EL (cell line): ENCODE data around the gene DESI1.
"Not testable (repeated sequence)": the region's sequence is repeated elsewhere in the genome, so short reads cannot be mapped to it uniquely, and the experiment has no call there.

Experiments used
- DNase-seq: peaks from one replicate; pipeline ENCODE4 v3.0.0-alpha.2; 2016

DESI1 gene

DNA sequence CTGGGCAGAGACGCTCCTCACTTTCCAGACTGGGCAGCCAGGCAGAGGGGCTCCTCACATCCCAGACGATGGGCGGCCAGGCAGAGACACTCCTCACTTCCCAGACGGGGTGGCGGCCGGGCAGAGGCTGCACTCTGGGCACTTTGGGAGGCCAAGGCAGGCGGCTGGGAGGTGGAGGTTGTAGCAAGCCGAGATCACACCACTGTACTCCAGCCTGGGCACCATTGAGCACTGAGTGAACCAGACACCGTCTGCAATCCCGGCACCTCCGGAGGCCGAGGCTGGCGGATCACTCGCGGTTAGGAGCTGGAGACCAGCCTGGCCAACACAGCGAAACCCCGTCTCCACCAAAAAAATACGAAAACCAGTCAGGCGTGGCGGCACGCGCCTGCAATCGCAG is 10.8 kb upstream of the DESI1 start:
- not testable (repeated sequence) for DNase-seq

DNA sequence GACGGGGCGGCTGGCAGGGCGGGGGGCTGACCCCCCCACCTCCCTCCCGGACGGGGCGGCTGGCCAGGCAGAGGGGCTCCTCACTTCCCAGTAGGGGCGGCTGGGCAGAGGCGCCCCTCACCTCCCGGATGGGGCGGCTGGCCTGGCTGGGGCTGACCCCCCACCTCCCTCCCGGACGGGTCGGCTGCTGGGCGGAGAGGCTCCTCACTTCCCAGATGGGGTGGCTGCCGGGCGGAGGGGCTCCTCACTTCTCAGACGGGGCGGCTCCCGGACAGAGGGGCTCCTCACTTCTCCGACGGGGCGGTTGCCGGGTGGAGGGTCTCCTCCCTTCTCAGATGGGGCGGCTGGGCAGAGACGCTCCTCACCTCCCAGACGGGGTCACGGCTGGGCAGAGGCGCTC is 10.3 kb upstream of the DESI1 start:
- DNase-seq = not testable (repeated sequence)

GRCh38 chr22:41625577-41625976 is 4.7 kb upstream of the DESI1 start:
- DNase-seq = no peak

GRCh38 chr22:41621911-41622179 is 1.0 kb upstream of the DESI1 start:
- DNase-seq = no peak

DNA sequence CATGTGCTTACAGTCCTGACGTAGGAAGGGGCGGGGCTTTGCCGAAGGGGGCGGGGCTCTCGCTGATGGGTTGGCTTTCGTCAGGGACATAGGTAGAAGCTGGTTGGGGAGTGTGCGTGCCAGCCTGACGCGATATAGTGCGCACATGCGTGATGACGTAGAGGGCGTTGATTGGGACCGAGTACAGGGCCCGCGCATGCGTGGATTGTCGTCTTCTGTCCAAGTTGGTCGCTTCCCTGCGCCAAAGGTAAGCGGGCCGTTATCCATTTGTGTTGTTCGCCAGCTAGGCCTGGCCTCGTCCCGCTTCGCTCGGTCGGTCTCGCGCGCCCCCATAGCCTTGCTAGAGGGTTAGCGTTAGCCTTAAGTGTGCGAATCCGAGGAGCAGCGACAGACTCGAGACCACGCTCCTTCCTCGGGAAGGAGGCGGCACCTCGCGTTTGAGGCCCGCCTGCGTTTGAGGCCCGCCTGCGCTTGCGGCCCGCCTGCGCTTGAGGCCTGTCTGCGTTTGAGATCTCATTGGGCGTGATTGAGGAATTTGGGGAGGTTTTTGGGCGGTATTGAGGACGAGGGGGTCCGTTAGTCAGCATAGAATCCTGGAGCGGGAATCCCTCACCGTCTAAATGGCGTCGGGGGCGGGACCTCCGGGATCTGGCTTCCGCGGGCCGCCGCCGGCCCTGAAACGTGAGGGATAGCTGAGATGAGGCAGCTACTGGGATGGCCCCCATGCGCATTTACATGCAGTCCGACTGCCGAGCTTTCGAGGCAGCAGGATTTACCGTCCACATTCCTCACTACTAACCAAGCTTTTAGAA is 462 bp upstream of the DESI1 start, which contains the start of gene XRCC6:
Gene XRCC6 (plus strand): TSS at position 197 of the 812 bp plus-strand sequence. CDS start 710 bp downstream, outside the sequence.
- peak; percentile 100 for DNase-seq

GRCh38 chr22:41619979-41620588 is 759 bp downstream of the DESI1 start:
- DNase-seq = peak; percentile 39

- no peak for DNase-seq
These were observed 7.4 kb downstream of the DESI1 start for GRCh38 chr22:41613456-41613855.

DNA sequence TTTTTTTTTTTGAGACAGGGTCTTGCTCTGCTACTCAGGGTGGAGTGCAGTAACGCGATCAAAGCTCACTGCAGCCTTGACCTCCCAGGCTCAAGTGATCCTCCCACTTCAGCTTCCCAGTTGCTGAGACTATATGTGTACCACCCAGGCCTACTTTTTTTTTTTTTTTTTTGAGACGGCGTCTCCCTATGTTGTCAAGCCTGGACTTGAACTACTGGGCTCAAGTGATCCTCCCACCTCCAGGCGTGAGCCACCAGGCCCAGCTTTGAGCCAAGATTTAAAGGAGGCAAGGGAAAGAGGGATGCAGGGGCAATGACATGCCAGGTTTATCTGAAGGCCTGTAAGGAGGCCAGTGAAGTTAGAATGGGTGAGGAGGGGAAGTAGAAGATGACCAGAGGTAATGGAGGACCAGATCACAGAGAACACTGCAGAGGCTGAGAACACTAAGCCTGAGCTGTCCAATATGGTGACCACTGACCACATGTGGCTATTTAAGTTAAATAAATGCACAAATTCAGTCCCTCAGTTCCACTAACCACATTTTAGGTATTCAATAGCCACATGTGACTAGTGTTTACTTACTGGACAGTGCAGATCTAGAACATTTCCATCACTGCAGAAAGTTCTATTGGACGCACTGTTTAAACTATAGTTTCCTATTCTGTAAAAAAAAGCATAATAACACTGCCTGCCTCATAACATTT is 8.1 kb downstream of the DESI1 start:
- DNase-seq = no peak

DNA sequence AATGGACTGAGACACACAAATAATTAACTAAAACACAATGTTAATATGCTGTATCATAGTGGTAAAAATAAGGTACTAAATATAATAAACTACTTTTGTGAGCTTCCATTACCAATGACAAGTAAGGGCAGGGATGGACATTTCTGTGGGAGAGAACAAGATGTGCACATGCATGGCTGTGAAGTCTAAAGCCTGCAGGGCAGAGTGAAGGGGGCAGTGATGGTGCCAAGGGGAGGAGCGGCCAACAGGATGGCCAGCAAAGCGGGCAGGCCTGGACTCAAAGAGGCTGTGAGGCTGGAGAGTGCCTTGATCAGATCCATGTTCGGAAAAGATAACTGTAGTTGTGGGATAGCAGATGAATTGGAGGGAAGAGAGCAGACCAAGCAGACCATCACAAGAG is 12.5 kb downstream of the DESI1 start:
- DNase-seq = no peak

DNA sequence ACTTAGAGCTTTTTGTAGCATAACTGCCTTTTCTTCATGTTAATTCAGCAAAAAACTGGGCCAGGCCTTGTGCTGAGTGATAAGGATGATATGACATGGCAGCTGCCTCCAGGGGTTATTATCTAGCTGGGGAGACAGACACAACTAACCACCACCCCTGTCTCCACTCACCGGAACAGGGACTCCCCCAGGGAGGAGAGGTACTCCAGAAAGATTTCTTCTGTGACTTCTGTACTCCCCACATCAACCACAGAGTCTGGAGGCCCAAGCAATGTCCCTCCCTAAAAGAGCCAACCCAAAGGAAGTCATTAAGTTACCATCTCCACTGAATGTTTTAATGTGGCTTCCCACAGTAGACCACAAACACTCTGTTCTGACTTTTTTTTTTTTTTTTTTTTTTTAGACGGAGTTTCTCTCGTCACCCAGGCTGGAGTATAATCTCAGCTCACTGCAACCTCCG is 16.9 kb downstream of the DESI1 start:
- no peak for DNase-seq

DNA sequence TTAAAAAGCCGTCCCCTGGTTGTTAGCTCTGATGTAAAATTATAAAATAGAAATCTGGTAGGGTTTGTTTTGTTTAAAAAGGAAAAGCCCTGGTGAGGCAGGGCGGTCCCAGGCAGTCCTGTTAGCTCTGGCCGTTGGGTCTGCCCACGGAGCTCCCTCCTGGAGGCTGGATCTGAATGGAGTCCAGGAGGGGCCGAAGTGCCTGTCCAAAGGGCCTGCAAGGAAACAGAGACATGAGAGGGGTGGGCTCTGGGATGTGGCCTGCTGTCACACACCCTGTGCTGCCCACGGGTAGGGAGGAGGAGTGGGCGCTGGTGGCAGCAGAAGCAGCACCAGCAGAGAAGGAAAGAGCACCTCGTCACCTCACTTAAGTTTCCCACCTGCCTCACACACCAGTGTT is 19.9 kb downstream of the DESI1 start:
- no peak for DNase-seq

DNA sequence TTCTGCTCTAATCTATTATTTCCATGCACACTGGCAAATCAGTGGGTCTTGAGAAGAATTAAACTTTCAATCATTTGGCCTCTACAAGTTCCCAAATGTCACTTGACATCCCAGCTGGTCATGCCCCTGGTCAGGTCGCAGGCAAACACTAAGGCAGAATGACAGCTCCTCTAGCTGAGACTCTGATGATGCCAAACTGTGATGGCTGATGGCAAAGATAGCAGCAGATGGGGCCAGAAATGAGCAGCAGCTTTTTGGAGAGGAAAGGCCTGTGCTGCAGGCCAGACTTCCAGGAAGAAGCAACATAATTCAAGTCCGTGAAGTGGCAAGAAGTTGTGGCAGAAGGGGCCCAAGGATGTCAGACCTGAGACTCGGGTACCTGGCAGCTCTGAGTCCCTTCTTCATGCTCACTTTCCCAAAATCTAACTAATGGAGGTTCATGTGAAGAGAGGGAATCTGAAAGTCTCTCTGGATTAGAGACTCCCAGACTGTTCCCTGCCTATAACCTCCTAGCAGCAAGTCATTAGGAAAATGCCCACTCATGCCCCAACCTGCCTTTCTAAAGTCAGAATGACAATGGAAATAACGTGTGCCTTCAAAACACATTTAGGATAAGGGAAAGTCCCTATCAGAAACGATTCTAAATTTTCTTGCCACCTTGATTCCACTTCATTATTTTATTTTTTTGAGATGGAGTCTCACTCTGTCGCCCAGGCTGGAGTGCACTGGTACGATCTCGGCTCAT is 21.8 kb downstream of the DESI1 start:
- no peak for DNase-seq

GRCh38 chr22:41598081-41598480 is 22.8 kb downstream of the DESI1 start:
- DNase-seq = peak; percentile 82

DNA sequence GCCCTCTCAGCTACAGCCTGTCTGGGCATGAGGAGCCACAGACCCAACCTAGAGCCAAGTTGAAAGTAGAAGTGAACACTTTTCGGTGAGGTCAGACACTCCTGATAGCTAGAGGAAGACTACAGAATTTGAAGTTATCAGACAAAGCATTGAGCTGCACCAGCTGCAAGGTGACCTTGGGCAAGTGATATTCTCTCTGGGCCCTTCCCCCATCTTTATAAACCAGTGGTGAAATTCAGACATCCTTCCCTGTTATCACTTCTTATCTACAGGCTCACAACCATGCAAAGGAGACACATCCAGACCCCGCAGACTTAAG is 23.2 kb downstream of the DESI1 start:
- no peak for DNase-seq

DNA sequence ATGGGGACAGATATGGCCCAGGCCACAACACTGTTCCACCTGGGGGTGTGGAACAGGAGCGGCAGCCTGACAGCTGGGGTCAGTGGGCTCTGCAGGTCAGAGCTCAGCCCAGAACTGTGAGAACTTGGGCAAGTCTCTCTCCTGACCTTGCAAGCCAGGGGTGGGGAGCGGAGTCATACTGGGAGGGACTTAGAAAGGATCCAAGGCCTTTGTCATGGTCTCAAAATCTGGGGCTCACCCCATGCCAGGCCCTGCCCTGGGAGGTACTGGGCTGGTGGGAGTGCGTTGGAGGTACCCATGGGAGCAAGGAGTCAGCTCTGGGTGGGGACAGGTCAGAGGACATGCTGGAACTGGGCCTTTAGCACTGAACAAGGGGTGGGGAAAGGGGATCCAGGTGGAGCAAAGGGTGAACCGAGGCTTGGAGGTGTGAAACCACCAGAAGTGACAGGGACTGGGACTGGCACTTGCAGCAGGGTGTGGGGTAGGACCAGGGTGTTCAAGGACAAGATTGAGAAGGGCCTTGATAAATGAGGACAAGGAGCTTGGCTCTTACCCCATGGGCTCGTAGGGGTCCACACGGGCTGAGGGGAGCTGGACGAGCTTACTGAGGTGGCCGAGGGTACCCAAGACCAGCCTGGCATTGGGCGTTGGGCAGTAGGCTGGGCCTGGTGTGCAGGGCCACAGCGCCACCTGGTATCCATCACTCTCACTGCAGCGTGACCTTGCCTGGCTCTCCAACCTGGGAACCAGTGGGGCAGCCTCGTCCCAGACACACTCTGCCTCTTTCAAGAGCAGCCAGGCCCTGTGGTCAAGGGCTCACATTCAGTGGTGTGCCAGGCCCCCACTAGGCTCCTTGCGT is 23.8 kb downstream of the DESI1 start:
- DNase-seq = peak; percentile 54

GRCh38 chr22:41595703-41596102 is 25.1 kb downstream of the DESI1 start:
- DNase-seq = no peak

DNA sequence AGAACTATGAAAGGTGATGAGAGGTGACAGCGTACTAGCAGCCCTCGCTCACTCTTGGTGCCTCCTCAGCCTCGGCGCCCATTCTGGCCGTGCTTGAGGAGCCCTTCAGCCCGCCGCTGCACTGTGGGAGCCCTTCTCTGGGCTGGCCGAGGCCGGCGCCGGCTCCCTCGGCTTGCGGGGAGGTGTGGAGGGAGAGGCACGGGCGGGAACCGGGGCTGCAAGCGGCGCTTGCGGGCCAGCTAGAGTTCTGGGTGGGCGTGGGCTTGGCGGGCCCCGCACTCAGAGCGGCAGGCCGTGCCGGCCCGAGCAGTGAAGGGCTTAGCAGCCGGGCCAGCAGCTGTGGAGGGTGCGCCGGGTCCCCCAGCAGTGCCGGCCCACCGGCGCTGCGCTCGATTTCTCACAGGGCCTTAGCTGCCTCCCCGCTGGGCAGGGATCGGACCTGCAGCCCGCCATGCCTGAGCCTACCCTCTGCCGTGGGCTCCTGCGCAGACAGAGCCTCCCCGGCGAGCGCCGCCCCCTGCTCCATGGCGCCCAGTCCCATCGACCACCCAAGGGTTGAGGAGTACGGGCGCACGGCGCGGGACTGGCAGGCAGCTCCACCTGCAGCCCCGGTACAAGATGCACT is 27.4 kb downstream of the DESI1 start:
- DNase-seq = not testable (repeated sequence)

DNA sequence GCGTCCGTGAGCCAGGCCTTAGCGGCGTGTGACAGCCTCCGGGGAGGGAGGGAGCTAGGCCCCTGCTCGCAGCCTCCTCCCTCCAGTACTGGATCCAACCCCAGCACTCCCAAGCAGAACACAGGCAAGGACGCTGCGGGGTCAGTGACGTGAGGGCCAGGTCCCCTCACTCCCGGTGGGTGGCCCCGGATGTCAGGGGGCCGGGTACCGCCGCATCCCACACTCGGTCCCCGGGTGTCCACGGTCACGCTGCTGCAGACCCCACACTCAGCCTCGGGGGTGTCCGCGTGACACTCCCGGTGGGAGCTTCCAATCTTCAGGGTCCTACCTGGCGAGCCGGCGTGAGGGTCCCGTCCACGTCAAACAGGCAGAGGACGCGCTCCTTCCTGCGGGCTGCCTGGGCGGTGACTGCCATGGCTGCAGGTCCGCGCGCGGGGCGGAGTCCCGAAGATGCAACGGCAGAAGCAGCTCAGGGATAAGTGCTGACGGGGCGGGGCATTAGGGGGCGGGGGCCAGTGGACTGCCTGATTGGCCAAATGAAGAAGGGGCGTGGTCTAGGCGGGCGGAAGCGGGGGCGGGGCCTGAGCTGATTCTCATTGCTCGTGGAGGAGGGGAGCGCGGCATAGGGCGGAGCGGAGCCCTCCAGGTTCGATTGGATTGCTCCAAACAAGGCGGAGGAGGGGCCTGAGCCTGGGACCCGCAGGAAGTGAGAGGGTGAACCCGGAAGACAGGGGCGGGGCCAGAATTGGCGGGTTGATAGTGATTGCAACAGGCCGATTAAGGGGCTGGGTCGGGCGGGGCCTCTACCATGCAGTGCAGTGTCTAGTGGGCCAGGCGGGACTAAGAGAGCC is 31.2 kb downstream of the DESI1 start, which contains the start of gene PMM1:
Gene PMM1 (minus strand): TSS at position 450 of the 851 bp plus-strand sequence. CDS start 35 bp downstream, at position 415.
- peak; percentile 100 for DNase-seq

DNA sequence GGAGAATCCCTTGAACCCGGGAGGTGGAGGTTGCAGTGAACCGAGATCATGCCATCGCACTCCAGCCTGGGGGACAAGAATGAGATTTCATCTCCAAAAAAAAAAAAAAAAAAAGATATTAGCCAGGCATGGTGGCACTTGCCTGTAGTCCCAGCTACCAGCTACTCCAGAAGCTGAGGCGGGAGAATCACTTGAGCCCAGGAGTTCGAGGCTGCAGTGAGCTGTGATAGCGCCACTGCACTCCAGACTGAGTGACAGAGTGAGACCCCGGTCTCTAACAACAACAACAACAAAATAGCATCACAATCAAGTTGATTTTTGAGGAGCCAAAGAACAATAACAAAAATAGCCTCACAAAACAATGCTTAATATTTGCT is 33.5 kb downstream of the DESI1 start:
- DNase-seq = no peak

DNA sequence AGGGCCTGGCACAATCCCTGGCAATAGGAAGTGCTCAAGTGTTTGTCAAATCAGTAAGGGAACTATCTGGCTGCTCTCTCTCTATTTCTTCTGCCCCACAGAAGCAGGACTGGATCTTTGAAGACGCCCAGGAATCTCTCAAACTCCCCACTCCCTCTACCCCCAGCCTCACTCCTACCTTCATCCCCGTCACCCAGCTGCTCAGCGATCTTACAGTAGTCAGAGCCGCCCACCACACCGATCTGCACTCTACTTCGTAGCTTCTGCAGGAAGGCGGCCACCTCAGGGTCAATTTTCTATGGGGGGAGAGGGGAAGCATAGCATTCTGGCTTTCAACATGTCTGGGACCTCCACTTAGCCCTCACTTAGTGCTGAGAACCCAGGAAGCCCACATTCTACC is 34.9 kb downstream of the DESI1 start:
- no peak for DNase-seq

- no peak for DNase-seq
These were observed 36.0 kb downstream of the DESI1 start for GRCh38 chr22:41584881-41585280.
